SU-DHL-6 (cell line): ENCODE data around the gene PFDN2.

ENCODE experiments used
- H2AFZ ChIP-seq: fragments of 200-600 bp; sonication (generic); 2 replicates; pipeline ENCODE4 v1.6.1; 2014; ENCODE audit warnings: low read depth, mild to moderate bottlenecking, moderate library complexity, mixed read lengths, antibody characterized with exemption, low read length; ENCODE audit not compliant: severe bottlenecking
- H3F3A ChIP-seq: fragments of 200-600 bp; shearing (Covaris generic); 2 replicates; pipeline ENCODE4 v1.6.0; 2016; ENCODE audit warnings: antibody characterized with exemption, mild to moderate bottlenecking; ENCODE audit not compliant: insufficient read depth
- H3K27ac ChIP-seq: fragments of 200-600 bp; sonication (generic); 2 replicates; pipeline ENCODE4 v1.5.1; 2016; ENCODE audit warnings: low read depth, mild to moderate bottlenecking, low read length, moderate library complexity, mixed read lengths
- H3K27me3 ChIP-seq: fragments of 200-600 bp; sonication (generic), shearing (Covaris generic); 2 replicates; pipeline ENCODE4 v1.6.0; 2014; ENCODE audit warnings: mild to moderate bottlenecking, low read length
- H3K36me3 ChIP-seq: fragments of 200-600 bp; sonication (generic); 2 replicates; pipeline ENCODE4 v1.6.1; 2014; ENCODE audit warnings: mild to moderate bottlenecking, low read length, mixed read lengths
- H3K4me2 ChIP-seq: fragments of 300-600, 200-600 bp; shearing (Covaris generic), sonication (generic); 2 replicates; pipeline ENCODE4 v1.6.0; 2014; ENCODE audit warnings: low read length, low read depth, mild to moderate bottlenecking; ENCODE audit not compliant: poor library complexity, severe bottlenecking
- H3K4me3 ChIP-seq: fragments of 200-600 bp; sonication (generic); 2 replicates; pipeline ENCODE4 v1.5.1; 2014; ENCODE audit warnings: antibody characterized with exemption, low read length, mild to moderate bottlenecking, mixed read lengths; ENCODE audit not compliant: insufficient read depth, poor library complexity, severe bottlenecking
- H3K79me2 ChIP-seq: fragments of 200-600 bp; sonication (generic); 2 replicates; pipeline ENCODE4 v1.6.1; 2014; ENCODE audit warnings: mild to moderate bottlenecking, low read length, moderate library complexity; ENCODE audit not compliant: insufficient read depth
- H3K9ac ChIP-seq: fragments of 200-600 bp; sonication (generic); 2 replicates; pipeline ENCODE4 v1.7.0; 2014; ENCODE audit warnings: mild to moderate bottlenecking, low read length
- H3K9me2 ChIP-seq: fragments of 200-600 bp; sonication (generic); replicated peaks from 2 replicates; pipeline ENCODE4 v1.6.1; 2014; ENCODE audit warnings: low read length; ENCODE audit not compliant: insufficient read depth
- H3K9me3 ChIP-seq: fragments of 200-600 bp; sonication (generic); 2 replicates; pipeline ENCODE4 v1.6.1; 2014; ENCODE audit warnings: low read length, mixed read lengths; ENCODE audit not compliant: insufficient read depth
- H4K20me1 ChIP-seq: fragments of 200-600 bp; sonication (generic); 2 replicates; pipeline ENCODE4 v1.6.1; 2014; ENCODE audit warnings: low read depth, mild to moderate bottlenecking, antibody characterized with exemption, low read length, moderate library complexity, mixed read lengths
- EZH2phosphoT487 ChIP-seq: fragments of 200-600 bp; sonication (generic), shearing (Covaris generic); conservative IDR thresholded peaks from 2 replicates; pipeline ENCODE4 v1.6.1; 2018; ENCODE audit warnings: mild to moderate bottlenecking, antibody characterized with exemption, low read length, moderate library complexity, mixed read lengths
- TF ChIP-seq, protein P1 (sequence below): fragments of 200-600 bp; sonication (generic); IDR thresholded peaks from one replicate; pipeline ENCODE4 v1.5.1; 2017; ENCODE audit warnings: antibody characterized with exemption, mild to moderate bottlenecking, low read length, moderate library complexity; ENCODE audit not compliant: insufficient read depth, poor library complexity, severe bottlenecking

Gene PFDN2

GRCh38 chr1:161159913-161160243 is 42.0 kb upstream of the PFDN2 start:
- no peaks in the 10 kb centered on the region for H3K9me2 ChIP-seq
- H3K9ac ChIP-seq: peak overlapping the region; percentile 96
- H3K4me2 ChIP-seq: peak overlapping the region; percentile 97
- no peaks in the 10 kb centered on the region for H3K27me3 ChIP-seq
- H3F3A ChIP-seq: peaks cover 10% of the 10 kb centered on the region; the same call in 1 of the 2 replicates
- peak overlapping the region; percentile 59 for H3K27ac ChIP-seq
- no peaks in the 10 kb centered on the region for H3K36me3 ChIP-seq
- H4K20me1 ChIP-seq: no peaks in the 10 kb centered on the region
- TF ChIP-seq, protein P1, sequence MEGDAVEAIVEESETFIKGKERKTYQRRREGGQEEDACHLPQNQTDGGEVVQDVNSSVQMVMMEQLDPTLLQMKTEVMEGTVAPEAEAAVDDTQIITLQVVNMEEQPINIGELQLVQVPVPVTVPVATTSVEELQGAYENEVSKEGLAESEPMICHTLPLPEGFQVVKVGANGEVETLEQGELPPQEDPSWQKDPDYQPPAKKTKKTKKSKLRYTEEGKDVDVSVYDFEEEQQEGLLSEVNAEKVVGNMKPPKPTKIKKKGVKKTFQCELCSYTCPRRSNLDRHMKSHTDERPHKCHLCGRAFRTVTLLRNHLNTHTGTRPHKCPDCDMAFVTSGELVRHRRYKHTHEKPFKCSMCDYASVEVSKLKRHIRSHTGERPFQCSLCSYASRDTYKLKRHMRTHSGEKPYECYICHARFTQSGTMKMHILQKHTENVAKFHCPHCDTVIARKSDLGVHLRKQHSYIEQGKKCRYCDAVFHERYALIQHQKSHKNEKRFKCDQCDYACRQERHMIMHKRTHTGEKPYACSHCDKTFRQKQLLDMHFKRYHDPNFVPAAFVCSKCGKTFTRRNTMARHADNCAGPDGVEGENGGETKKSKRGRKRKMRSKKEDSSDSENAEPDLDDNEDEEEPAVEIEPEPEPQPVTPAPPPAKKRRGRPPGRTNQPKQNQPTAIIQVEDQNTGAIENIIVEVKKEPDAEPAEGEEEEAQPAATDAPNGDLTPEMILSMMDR: no peak
- TF ChIP-seq EZH2phosphoT487: no peak
- peak overlapping the region; percentile 96 for H2AFZ ChIP-seq
- H3K9me3 ChIP-seq: no peaks in the 10 kb centered on the region
- H3K79me2 ChIP-seq: peaks cover 6% of the 10 kb centered on the region; the same call in 1 of the 2 replicates
- H3K4me3 ChIP-seq: peak overlapping the region; percentile 87

DNA sequence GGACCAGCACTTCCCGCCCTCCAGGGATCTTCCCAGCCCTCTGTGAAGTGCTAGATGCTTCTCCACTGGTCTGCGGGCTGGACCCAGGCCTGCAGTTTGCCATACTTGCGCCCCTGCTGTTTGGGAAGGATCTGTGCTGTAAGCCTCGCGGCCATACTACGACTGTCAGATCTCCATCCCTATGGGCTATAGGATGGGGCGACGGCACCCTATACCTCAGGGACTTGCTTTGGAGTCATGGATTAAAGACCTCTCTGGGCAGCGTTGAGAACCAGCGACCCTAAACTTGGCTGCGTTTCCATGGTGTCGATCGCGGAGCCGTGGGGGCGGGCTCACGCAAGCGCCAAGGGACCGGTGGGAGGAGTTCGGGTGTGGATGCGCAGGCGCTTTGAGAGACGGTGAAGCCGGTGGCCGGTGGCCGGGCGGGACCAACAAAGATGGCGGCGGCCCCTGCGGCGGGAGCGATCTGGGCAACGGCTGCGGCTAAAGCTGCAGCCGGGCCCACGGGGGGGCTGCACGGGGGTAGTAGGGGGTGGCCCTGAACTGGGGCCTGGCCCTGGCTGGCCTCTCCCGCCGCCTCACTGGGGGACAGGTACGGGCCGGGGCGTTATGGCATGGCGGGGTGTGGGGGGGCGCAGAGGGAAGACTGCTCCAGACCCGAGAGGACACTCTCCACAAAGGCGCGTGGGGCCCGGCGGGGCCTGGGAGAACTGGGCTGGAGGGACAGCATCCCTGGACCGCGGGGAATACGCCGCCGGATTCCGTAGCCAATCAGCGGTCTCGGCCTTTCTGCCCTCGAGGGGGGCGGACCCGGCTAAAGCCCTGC is 41.5 kb upstream of the PFDN2 start, which contains the start of gene USP21:
Gene USP21, plus strand, starts transcription at position 414 of the 826 bp plus-strand sequence. CDS start 1,141 bp downstream, outside the sequence.
- H3K27me3 ChIP-seq: no peaks in the 10 kb centered on the region
- H3K36me3 ChIP-seq: no peaks in the 10 kb centered on the region
- H3K9me3 ChIP-seq: no peaks in the 10 kb centered on the region
- peak within 1 kb of the TSS; percentile 59 for H3K27ac ChIP-seq
- peak within 1 kb of the TSS; percentile 97 for H3K4me2 ChIP-seq
- H3K4me3 ChIP-seq: peak within 1 kb of the TSS; percentile 87
- no peaks in the 10 kb centered on the region for H3K9me2 ChIP-seq
- peaks cover 10% of the 10 kb centered on the region; the same call in 1 of the 2 replicates for H3F3A ChIP-seq
- TF ChIP-seq, protein P1: no peak
- TF ChIP-seq EZH2phosphoT487: no peak
- H4K20me1 ChIP-seq: no peaks in the 10 kb centered on the region
- peak within 1 kb of the TSS; percentile 96 for H3K9ac ChIP-seq
- H3K79me2 ChIP-seq: peaks cover 8% of the 10 kb centered on the region
- peak within 1 kb of the TSS; percentile 96 for H2AFZ ChIP-seq

GRCh38 chr1:161158316-161159010 is 40.6 kb upstream of the PFDN2 start:
- peaks cover 10% of the 10 kb centered on the region for H3F3A ChIP-seq
- peak overlapping the region; percentile 97 for H3K4me2 ChIP-seq
- peaks cover 10% of the 10 kb centered on the region for H3K79me2 ChIP-seq
- no peaks in the 10 kb centered on the region for H3K36me3 ChIP-seq
- no peak overlapping the region for H3K27ac ChIP-seq
- H3K27me3 ChIP-seq: no peaks in the 10 kb centered on the region
- no peaks in the 10 kb centered on the region for H3K9me3 ChIP-seq
- H4K20me1 ChIP-seq: no peaks in the 10 kb centered on the region
- peak overlapping the region; percentile 87 for H3K4me3 ChIP-seq
- no peak overlapping the region for H2AFZ ChIP-seq
- H3K9ac ChIP-seq: peak overlapping the region; percentile 96
- TF ChIP-seq, protein P1: no peak
- no peak for TF ChIP-seq EZH2phosphoT487
- no peaks in the 10 kb centered on the region for H3K9me2 ChIP-seq
